Body of pancreas (tissue), 4 donors: ENCODE results near the gene RSPH6A.

Source experiments
- POLR2A ChIP-seq, 3 donors: fragments of 450-650 bp; IDR thresholded peaks; one replicate each; pipeline ENCODE4 v1.6.1; 2016; ENCODE audit warnings: antibody characterized with exemption in 3 of 3, mild to moderate bottlenecking in 2 of 3
- TF ChIP-seq, protein P1 (sequence below), 7 experiments: fragments of 450-650 bp in 4 of 7; fragments of 200-600 bp in 3 of 7; sonication (generic) in 3 of 7; IDR thresholded peaks; one replicate each; pipeline ENCODE4 v1.5.1; 2016 to 2019; ENCODE audit warnings: antibody characterized with exemption in 7 of 7

DNA sequence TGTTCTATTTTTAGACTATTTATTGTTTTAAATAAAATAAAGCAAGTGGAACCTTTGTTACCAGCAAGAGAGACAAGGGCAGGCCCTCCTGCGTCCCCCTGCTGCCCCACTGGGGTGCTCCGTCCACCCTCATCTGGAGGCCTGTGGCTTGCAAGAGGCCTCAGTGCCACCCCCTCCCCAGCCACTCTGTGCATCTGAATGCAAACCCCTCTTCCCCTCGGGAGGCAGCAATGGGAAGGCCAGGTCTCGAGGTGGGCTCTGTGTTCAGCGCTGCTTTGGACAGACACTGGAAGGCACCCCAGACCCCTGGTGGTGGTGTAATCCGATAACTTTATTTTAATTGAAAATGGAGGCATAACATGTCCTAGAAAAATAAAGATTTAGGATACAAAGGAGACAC lies 50.6 kb downstream of the RSPH6A start:
- TF ChIP-seq, protein P1, sequence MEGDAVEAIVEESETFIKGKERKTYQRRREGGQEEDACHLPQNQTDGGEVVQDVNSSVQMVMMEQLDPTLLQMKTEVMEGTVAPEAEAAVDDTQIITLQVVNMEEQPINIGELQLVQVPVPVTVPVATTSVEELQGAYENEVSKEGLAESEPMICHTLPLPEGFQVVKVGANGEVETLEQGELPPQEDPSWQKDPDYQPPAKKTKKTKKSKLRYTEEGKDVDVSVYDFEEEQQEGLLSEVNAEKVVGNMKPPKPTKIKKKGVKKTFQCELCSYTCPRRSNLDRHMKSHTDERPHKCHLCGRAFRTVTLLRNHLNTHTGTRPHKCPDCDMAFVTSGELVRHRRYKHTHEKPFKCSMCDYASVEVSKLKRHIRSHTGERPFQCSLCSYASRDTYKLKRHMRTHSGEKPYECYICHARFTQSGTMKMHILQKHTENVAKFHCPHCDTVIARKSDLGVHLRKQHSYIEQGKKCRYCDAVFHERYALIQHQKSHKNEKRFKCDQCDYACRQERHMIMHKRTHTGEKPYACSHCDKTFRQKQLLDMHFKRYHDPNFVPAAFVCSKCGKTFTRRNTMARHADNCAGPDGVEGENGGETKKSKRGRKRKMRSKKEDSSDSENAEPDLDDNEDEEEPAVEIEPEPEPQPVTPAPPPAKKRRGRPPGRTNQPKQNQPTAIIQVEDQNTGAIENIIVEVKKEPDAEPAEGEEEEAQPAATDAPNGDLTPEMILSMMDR (IDR thresholded peaks at IDR 0.05), result no peak
- no peak for TF ChIP-seq POLR2A (IDR thresholded peaks at IDR 0.05)
